NCI-H748 (cell line): ENCODE measurements around the gene IFNL1.
"Not testable (repeated sequence)": the region's sequence is repeated elsewhere in the genome, so short reads cannot be mapped to it uniquely, and the experiment has no call there.

Experiments used
- DNase-seq: peaks from one replicate; lab custom pipeline; 2025; ENCODE audit not compliant: unreplicated experiment; lab: John Stamatoyannopoulos, UW

IFNL1 gene

DNA sequence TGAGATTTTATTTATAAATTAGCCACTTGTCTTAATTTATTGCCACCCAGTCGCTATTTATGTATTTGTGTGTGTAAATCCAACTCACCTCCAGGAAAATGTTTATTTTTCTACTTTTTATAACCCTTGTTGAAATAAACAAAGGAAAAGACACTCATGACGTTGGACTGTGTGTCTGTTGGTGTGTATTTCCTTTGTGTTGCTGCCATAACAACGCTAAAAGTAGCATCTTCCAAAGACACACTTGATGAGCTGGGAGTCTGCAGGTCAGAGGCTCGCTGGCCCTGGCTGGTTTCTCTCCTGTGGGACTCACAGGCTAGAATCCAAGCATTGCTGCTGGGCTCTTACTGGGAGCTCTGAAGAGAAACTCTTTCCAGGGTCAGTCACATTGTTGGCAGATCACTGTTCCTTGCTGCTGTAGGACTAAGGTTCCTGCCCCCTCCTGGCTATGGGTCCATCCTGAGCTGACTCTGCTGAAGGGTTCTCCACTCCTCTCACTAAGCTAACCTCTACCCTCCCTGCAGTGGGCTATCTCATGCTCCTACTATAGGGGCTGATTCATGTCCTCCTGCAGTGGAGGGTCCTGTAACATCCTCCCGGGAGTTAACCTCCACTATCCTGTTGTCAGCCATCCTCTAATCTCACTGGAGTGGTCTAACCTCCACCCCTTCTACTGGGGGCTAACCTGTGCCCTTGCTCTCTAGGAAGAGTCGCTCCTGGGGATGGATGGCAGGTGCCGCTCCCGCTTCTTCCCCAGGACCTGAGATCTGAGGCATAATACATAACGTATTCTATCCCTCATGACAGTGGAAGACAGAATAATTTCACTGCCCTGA lies 26.0 kb upstream of the IFNL1 start:
- DNase-seq: peak; percentile 81

DNA sequence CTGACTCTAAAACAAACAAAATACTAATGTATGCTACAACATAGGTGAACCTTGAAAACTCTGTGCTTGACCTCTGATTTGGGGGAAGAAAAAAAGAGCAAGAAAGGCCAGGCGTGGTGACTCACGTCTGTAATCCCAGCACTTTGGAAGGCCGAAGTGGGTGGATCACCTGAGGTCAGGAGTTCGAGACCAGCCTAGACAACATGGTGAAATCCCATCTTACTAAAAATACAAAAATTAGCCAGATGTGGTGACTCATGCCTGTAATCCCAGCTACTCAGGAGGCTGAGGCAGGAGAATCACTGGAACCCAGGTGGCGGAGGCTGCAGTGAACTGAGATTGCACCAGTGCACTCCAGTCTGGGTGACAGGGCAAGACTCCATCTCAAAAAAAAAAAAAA lies 22.3 kb upstream of the IFNL1 start:
- not testable (repeated sequence) for DNase-seq

DNA sequence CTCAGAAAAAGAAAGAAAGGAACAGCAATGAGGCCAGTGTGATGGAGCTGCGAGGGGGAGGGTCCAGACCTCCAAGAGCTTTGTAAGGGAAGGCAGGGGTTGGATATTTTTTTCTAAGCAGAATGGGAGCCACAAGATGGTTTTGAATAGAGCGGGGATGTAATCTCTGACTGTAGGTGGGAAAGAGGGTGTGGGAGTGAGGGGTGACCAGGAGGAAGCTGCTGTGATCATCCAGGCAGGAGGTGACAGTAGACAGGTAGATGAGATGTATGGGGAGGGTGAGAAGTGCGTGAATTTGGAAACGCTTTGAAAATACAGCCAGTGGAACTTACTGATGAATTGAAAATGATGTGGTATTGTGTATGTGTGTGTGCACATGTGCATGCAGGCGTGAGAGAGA lies 20.6 kb upstream of the IFNL1 start:
- DNase-seq: no peak

DNA sequence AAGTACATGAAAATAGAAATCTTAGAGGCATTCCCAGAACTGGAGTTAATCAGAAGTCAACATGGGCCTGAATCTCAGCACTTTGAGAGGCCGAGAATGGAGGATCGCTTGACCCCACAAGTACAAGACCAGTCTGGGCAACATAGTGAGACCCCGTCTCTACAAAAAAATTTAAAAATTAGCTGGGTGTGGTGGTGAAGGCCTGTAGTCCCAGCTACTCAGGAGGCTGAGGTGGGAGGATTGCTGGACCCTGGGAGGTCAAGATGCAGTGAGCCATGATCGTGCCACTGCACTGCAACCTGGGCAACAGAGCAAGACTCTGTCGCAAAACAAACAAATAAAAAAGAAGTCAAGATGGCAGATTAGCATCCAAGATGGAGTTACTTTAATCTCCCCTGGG lies 19.5 kb upstream of the IFNL1 start:
- DNase-seq: no peak

DNA sequence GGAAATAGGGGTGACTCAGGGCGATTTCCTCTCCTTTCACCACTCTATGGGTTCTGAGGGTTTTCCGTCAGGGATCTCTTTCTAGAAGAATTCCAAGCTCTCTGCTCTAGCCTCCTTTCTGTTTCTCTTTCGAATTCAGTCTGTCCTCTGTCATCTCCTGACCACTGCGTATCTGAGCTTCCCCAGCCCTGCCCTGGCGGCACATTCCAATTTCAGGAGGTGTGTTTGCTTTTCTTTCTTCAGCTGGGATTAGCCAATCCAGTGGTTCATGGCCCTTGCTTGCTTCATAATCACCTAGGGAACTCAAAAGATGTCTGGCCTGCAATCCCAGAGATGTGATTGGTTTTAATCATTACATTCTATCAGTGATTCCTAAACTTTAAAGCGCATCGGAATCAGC lies 18.6 kb upstream of the IFNL1 start:
- DNase-seq: no peak

DNA sequence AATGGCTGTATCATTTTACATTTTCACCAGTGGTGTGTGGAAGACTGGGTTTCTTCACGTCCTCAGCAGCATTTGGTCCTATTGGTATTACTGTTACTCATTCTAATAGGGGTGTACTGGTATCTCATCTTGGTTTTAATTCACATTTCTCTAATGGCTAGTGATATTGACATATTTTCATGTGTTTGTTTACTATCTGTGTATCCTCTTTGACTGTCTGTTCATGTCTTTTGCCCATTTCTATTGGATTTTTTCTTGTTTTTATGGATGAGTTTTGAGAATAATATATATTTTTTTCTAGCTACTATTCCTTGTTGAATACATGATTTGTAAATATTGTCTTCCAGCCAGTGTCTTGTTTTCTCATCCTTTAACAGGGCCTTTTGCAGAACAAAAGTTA lies 14.2 kb upstream of the IFNL1 start:
- DNase-seq: no peak

DNA sequence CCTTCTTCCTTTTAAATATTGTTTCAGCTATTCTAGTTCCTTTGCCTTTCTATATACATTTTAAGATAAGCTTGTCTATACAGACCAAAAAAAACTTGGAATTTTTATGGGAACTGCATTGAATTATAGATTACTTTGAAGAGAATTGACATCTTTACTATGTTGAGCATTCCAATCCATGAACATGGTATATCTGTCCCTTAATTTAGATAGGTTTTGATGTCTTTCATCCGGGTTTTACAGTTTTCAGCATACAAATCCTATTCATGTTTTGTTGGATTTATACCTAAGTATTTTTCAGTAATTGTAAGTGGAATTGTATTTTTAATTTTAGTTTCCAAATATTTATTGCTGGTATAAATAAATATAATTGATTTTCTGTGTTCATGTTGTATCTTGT lies 12.2 kb upstream of the IFNL1 start:
- no peak for DNase-seq

DNA sequence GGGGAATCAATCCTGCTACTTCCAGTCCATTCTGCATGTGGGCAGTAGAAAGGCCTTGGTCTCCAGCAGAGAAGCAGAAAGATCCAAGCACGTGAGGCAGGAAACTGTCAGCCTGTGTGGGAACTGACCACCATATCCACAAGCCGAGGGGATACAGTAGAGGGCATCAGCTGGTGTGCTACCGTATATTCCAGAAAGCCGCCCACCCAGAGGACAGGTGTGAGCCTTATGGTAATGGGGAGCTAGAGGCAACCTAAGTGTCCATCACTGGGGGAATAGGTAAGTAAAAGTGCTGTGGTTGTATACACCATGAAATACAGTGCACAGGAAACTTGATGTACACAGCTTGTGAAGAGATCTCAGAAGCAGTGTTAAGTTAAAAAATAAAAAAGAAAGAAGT lies 2.8 kb upstream of the IFNL1 start:
- DNase-seq: no peak

DNA sequence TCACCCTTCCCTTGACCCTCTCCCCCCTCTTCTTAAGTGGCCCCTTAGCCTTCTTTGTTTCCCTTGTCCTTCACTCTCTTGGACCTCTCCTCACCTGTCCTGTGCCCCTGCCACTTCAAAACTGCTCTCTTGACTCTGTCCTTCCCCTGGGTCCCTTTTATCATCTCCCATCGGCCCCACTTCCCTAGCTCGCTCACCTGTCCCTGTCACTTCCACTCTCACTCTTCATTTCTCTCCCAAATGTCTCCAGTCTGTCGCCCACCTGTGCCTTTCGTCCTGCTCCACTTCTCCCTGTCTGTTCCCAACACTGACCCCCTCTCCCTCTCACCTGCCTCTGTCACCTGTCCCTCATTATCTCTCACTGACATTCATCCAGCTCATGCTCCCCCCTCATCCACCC lies 699 bp downstream of the IFNL1 start:
- no peak for DNase-seq

DNA sequence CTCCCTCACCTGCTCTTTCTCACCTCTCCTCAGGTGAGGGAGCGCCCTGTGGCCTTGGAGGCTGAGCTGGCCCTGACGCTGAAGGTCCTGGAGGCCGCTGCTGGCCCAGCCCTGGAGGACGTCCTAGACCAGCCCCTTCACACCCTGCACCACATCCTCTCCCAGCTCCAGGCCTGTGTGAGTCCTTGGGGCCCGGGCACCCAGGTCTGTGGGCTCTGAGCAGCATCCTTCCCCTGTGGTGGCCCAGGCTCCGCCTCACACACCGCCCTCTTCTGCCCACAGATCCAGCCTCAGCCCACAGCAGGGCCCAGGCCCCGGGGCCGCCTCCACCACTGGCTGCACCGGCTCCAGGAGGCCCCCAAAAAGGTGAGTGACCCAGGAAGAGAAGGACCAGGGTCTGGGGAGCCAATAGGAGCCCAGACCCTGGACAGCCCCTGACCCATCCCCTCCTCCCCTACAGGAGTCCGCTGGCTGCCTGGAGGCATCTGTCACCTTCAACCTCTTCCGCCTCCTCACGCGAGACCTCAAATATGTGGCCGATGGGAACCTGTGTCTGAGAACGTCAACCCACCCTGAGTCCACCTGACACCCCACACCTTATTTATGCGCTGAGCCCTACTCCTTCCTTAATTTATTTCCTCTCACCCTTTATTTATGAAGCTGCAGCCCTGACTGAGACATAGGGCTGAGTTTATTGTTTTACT lies 1.9 kb downstream of the IFNL1 start:
- no peak for DNase-seq

DNA sequence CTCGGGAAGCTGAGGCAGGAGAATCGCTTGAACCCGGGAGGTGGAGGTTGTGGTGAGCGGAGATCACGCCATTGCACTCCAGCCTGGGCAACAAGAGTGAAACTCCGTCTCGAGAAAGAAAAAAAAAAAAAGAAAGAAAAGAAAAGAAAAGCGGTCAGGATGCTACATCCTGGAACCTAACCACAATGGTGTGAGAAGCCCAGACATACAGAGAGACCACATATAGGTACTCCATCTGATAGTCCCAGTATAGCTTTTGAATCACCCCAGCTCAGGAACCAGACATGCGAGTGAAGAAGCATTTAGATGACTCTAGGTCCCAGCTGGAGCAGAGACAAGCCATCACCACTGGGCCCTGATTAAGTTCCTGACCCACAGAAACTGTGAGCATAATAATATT lies 3.2 kb downstream of the IFNL1 start:
- no peak for DNase-seq

DNA sequence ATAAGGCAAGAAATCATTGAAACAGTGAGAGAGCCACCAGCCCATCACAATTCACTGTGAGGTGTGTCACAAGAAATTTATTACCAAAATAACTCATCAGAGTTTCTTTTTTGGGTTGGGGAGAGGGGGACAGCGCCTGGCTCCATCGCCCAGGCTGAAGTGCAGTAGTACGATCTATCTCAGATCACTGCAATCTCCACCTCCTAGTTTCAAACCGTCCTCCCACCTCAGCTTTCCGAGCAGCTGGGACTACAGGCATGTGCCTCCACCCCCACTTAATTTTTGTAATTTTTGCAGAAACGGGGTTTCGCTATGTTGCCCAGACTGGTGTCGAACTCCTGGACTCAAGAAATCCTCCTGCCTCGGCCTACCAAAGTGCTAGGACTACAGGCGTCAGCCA lies 3.6 kb downstream of the IFNL1 start:
- DNase-seq: no peak

DNA sequence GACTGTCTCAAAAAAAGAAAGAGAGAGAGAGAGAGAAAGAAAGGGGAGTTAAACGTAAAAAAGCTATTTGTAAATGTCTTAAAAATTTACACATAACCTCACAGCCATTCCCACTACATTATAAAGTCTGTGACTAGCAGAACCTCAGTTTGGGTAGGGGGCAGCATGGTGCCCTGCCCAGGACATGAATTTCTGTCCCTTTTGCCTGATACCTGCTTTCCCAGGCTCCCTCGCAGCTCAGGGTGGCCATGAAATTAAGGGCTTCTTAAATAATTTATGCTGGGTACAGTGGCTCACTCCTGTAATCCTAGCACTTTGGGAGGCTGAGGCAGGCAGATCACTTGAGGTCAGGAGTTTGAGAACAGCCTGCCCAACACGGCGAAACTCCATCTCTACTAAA lies 4.8 kb downstream of the IFNL1 start:
- no peak for DNase-seq

DNA sequence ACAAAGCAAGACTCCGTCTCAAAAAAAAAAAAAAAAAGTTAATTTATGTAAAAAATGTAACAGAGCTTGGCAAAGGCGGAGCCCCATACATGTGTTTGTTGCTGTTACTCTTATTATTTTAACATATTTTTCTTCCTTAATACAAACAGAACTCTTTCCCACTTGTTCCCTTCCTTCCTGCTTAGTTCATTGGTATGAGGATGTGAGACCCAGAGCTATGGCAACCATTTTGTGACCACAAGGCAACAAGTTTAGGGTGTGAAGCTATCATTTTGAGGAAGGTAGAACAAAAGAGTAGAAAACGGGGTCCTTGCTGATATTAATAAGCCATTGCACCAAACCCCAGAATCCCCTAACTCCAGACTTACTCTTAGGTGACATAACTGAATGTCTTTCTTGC lies 5.4 kb downstream of the IFNL1 start:
- DNase-seq: no peak

DNA sequence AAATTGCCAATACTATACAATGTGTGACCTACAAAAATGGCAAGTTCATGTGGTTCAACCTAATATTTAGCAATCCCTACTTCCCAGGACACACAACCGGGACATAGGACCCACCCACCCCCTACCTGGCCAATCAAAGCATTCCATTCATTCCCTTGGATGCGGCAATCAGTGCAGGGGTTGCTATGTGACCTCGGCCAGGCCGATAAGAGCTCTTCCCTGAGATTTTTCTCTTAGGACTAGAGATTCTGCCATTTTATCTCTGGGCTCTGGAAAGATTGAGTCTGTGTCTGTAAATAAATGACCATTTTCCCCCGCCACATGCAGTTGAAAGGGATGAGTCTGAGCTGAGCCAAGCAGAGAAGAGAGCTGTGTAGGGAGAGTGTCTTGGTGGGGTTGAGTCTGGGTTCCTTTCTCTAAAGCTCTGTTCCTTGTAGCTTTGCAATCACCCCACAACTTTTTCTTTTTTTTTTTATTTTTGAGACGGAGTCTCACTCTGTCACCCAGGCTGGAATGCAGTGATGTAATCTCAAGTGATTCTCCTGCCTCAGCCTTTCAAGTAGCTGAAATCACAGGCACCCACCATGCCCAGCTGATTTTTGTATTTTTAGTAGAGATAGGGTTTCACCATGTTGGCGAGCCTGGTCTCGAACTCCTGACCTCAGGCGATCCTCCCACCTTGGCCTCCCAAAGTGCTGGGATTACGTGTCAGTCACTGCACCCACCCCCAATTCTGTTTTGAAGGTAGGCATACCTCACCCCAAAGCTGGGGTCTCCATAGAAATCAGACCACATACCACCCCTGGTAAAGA lies 7.4 kb downstream of the IFNL1 start:
- no peak for DNase-seq

DNA sequence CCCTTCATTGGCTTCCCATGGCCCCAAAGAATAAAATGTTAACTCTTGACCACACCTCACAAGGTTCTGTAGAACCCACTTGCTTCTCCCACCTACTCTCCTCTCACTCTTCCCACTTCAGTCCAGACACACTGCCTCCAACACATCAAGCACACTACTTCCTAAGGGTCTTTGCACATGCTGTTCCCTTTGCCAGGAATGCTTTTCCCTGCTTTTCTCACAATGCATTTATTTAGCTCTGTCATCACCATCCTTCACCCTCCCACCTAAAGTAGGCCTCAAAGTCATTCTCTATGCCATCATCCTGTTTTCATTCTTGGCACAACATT lies 7.9 kb downstream of the IFNL1 start:
- no peak for DNase-seq

DNA sequence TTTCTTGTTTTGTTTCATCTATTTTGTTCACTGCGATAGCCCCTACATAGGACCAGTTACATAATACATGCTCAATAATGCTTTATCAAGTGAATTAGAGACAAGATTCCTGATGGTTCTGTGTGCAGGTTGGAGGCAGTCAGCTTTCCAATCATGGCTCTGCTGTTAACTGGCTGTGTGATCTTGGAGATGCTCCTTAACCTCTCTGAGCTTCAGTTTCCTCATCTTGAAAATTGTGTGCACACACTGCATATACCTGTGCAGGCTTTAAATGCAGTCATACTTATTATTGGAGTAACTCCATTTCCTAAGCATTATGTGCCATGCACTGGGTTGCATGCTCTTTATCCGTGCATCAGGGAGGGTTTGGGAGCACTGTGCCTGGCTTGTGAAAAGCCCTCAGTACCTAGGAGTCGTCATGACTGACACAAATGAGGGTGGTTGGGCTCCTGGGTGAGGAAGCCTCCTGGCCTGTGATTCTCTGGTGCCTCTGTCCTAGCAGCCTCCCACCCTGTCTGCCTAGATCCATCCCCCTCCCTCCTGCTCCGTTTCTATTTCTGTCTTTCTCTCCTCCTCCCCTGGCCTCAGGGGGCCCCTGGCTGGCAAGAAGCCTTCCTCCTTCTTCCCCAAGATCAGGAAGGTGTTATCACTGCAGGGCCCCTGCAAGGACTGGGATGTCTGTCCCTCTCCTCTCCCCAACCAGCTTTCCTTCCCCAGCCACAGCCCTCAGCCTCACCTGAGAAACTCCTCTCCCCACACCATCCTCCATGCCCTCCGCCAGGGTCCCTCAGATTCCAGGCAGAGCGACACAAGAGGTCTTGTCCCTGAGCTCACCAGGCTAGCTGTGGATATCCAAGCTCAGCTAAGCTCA lies 8.7 kb downstream of the IFNL1 start:
- DNase-seq: no peak

DNA sequence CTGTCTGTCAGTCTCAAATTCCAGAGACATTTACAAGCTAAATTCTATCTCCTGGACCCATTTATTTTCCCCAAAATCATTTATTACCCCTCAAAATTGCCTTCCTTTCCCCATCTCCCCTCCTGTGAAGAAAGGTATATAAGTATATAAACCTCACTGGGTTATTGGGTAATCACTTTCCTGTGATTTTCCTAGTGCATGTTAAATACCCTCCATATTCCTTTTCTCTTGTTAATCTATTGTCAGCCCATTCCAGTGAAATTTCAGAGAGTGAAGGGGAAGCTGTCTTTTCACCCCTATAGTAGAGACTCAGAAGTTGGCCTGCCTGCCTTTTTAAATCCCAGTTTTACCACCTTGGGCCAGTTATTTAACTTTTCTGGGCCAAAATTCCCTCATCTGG lies 9.9 kb downstream of the IFNL1 start:
- no peak for DNase-seq

DNA sequence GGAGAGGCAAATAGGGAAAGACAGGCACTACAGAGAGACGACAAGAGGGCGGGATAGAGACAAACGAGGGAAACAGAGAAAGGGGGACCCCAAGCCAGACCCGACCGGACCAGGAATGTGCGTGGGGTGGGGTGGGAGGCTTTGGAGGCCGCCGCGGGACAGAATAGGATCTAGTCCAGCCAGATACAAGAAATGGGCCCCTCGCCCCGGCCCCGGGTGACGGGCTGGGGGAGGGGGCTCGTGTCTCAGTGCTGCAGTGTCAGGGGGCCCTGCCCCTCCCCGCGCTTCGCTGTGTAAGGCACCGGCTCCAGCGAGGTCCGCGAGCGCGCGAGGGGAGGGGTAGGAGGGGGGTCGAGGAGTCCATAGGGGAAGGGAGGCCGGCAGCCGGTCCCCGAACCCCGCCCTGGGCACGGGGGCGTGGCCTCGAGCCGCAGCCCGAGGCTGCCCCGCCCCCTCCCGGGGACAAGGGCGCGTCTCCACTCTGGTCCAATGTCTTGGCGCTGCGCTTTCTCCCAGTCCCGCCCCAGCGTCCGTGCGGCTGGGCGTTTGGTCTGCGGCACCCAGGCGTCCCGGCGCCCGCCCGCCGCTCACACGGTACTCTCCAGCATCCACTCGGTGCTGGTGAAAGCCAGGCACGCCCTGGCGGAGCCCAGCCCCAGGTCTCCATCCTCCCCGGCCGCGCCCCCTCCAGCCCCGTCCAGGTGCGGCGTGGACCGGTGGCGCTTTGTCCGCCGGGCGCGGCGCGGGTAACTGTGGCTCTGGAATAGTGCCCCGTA lies 11.0 kb downstream of the IFNL1 start:
- peak; percentile 93 for DNase-seq

DNA sequence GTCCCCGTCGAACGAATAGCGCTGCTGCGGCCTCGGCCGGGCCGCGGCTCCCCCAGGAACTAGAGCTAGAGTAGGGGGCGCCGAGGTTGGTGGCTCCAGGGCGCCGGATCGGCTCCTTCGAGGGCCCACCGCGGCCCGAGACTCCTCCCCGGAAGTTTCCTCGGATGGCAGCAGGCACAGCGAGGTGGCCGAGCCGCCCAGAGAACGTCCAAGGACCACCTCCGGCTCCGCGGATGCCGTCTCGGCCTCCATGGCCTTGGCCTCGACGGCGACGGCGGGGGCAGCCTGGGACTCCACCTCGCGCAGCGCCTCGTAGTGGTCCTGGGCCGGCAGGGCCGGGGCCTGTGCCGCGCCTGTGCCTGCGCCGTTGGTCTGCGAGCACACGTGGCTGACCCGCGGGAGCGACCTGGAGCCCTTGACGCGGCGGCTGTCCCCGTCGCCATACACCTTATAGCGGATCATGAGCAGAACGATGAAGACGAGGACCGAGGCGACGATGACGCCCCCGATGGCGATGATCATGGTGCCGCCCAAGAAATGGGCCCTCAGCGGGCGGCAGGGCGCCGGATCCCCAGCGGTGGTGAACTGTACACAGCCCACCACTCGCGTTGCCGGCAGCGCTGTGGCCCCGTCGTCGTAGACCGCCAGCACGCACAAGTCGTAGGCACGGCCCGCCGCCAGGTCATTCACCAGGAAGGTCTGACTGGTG lies 11.8 kb downstream of the IFNL1 start:
- DNase-seq: no peak
